ENCODE results near the gene GPR25. TPM values are rescaled to one million over a fixed set of nuclear protein-coding genes. Genes with fewer than 3 reads are reported as not detected.

The GPR25 gene
- total and polyA plus RNA-seq, 2 of the 4 experiments (the other 2 are of a cell fraction): not detected

GRCh38 chr1:200890818-200891773 lies 18.3 kb downstream of the GPR25 start (continued):
- no peak for TF ChIP-seq MAFK (IDR thresholded peaks at IDR 0.05; ENCODE audit: low read depth, low read length)
- peak; percentile 96; the same call in 1 of the 2 replicates for TF ChIP-seq CHD1 (IDR thresholded peaks at IDR 0.05; ENCODE audit: low read depth, low read length)
- 0 out of 2 replicates have a peak, but pooled peaks have one; percentile 11 for TF ChIP-seq SMC3 (IDR thresholded peaks at IDR 0.05; ENCODE audit: low read depth, low read length)

DNA sequence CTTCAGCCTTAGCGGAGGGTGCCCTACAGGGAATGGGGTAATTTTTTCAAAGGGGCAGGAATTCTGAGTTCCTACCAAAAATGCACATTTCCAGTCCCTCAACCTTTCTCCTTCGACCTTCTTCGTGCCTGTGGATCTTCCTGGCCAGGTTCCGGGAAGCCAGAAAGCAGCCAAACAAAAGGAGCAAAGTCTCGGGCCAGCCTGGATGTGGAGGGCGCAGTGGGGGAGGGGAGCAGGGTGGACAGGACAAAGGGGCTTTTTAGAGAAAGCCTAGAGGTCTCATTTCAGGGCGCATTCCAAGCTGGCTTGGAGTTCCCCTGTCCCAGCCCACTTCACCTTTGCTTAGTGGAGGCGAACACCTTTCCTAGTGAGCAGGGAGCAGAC lies 19.0 kb downstream of the GPR25 start:
- Histone ChIP-seq H3K18ac (ENCODE audit: low read depth, low read length) (no peak overlapping the region), H4K5ac (ENCODE audit: low read depth, low read length) (no peak overlapping the region), H2AFZ (replicated peaks; ENCODE audit: low read length, poor library complexity) (peak overlapping the region; percentile 97), H4K91ac (ENCODE audit: insufficient read depth, low read depth, low read length) (no peak overlapping the region), H4K20me1 (ENCODE audit: insufficient read depth, low read length) (no peaks in the 10 kb centered on the region; the same call in 1 of the 2 replicates), H2BK120ac (ENCODE audit: low read depth, low read length) (no peak overlapping the region), H3K4me1 (ENCODE audit: control insufficient read depth, insufficient read depth, low read length) (peaks cover 3% of the 10 kb centered on the region; the same call in 1 of the 2 replicates), H3K36me3 (ENCODE audit: control insufficient read depth, insufficient read depth, low read length) (no peaks in the 10 kb centered on the region), H3K4ac (ENCODE audit: low read depth, low read length) (no peak overlapping the region), H2BK5ac (ENCODE audit: low read depth, low read length, poor library complexity, severe bottlenecking) (no peak overlapping the region), H3K56ac (ENCODE audit: extremely low read depth, insufficient read depth, low read length) (no peak overlapping the region), H3K9me3 (ENCODE audit: control insufficient read depth, insufficient read depth, low read length) (no peaks in the 10 kb centered on the region), H3K14ac (replicated peaks; ENCODE audit: low read depth, low read length) (no peak overlapping the region), H3K9ac (ENCODE audit: low read depth, low read length) (no peak overlapping the region), H2BK20ac (ENCODE audit: low read depth, low read length) (no peak overlapping the region), H4K8ac (ENCODE audit: low read depth in 2 of 2, low read length in 2 of 2) (no peak overlapping the region), H3K23ac (ENCODE audit: low read depth, low read length) (no peak overlapping the region), H2AK5ac (ENCODE audit: low read depth, low read length) (no peak overlapping the region), H2BK15ac (ENCODE audit: low read depth, low read length) (no peak overlapping the region), H3K27me3 (ENCODE audit: control insufficient read depth, insufficient read depth, low read length) (peaks cover 66% of the 10 kb centered on the region), H3K9me1 (ENCODE audit: insufficient read depth, low read length) (peaks cover 3% of the 10 kb centered on the region; the same call in 1 of the 2 replicates), H3K4me2 (ENCODE audit: low read depth, low read length) (no peak overlapping the region; the same call in 1 of the 2 replicates), H3K4me3 (ENCODE audit: insufficient read depth, low read depth, low read length) (peak overlapping the region; percentile 29; the same call in 1 of the 2 replicates), H3K27ac (ENCODE audit: insufficient read depth, low read length) (no peak overlapping the region), H3K79me1 (ENCODE audit: low read depth in 1 of 2, low read length in 2 of 2) (no peaks in the 10 kb centered on the region), H2AK9ac (replicated peaks; ENCODE audit: low read depth, low read length, poor library complexity) (no peak overlapping the region)
- DNase-seq (no peak), ATAC-seq (ENCODE audit: low read depth) (no peak)
- in situ Hi-C loops (cut with MboI; ENCODE audit: low sequenced_read_pairs): no loop called here
- no TSS peak for BruUV-seq (replicated peaks)
- ChIA-PET CTCF (no interaction called here), POLR2A (ENCODE audit: unreplicated experiment) (no interaction called here)
- dilution Hi-C loops (cut with HindIII; ENCODE audit: low sequenced_read_pairs, unreplicated experiment): no loop called here
- intact Hi-C loops (cut with micrococcal nuclease): no loop called here
- no CpG with 5 or more reads among the region's 8 CpGs for WGBS, 2 experiments (ENCODE audit: extremely low coverage in 2 of 2, insufficient read length in 1 of 2)
- TF ChIP-seq CHD1 (IDR thresholded peaks at IDR 0.05; ENCODE audit: low read depth, low read length): no peak
- TF ChIP-seq CEBPB (IDR thresholded peaks at IDR 0.05; ENCODE audit: low read depth, low read length): no peak
- TF ChIP-seq MXI1 (IDR thresholded peaks at IDR 0.05; ENCODE audit: borderline replicate concordance, low read depth, low read length): no peak
- no peak for TF ChIP-seq MAZ (IDR thresholded peaks at IDR 0.05; ENCODE audit: borderline replicate concordance, low read depth, low read length)
- no peak for TF ChIP-seq FOS (IDR thresholded peaks at IDR 0.05; ENCODE audit: low read depth, low read length)
- no peak for TF ChIP-seq RCOR1 (IDR thresholded peaks at IDR 0.05; ENCODE audit: insufficient replicate concordance, low read length)
- TF ChIP-seq BHLHE40 (IDR thresholded peaks at IDR 0.05; ENCODE audit: low read depth, low read length): no peak
- TF ChIP-seq POLR2A (IDR thresholded peaks at IDR 0.05; ENCODE audit: low read depth, low read length): no peak
- TF ChIP-seq RAD21 (IDR thresholded peaks at IDR 0.05; ENCODE audit: low read length): no peak
- TF ChIP-seq, protein P1, sequence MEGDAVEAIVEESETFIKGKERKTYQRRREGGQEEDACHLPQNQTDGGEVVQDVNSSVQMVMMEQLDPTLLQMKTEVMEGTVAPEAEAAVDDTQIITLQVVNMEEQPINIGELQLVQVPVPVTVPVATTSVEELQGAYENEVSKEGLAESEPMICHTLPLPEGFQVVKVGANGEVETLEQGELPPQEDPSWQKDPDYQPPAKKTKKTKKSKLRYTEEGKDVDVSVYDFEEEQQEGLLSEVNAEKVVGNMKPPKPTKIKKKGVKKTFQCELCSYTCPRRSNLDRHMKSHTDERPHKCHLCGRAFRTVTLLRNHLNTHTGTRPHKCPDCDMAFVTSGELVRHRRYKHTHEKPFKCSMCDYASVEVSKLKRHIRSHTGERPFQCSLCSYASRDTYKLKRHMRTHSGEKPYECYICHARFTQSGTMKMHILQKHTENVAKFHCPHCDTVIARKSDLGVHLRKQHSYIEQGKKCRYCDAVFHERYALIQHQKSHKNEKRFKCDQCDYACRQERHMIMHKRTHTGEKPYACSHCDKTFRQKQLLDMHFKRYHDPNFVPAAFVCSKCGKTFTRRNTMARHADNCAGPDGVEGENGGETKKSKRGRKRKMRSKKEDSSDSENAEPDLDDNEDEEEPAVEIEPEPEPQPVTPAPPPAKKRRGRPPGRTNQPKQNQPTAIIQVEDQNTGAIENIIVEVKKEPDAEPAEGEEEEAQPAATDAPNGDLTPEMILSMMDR (conservative IDR thresholded peaks at IDR 0.05; ENCODE audit: low read depth, low read length): no peak
- no peak for TF ChIP-seq SMC3 (IDR thresholded peaks at IDR 0.05; ENCODE audit: low read depth, low read length)
- TF ChIP-seq MAFK (IDR thresholded peaks at IDR 0.05; ENCODE audit: low read depth, low read length): no peak
- TF ChIP-seq ELK1 (IDR thresholded peaks at IDR 0.05; ENCODE audit: borderline replicate concordance, low read depth, low read length): no peak

All from IMR-90 (cell line).